ENCODE results near the gene HOMER1.

DNA sequence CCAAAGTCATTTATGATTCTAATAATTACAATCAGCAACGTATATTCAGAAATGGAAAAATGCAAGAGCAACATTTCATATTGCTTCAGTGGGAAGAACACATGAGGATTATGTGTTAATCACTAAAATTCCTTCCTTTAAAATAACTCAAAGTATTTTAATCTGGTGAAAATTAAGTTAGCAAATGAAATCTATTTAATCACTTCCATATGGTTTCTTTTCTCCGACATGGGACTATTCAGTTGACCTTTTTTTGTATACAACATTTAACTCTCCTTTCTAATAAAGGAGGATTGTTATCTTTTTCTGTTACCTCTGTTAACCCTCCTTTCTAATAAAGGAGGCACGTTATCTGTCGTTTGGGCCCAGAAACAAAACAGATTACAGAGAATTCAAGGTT, 59.9 kb downstream of the HOMER1 start:
- TF ChIP-seq, protein P1, sequence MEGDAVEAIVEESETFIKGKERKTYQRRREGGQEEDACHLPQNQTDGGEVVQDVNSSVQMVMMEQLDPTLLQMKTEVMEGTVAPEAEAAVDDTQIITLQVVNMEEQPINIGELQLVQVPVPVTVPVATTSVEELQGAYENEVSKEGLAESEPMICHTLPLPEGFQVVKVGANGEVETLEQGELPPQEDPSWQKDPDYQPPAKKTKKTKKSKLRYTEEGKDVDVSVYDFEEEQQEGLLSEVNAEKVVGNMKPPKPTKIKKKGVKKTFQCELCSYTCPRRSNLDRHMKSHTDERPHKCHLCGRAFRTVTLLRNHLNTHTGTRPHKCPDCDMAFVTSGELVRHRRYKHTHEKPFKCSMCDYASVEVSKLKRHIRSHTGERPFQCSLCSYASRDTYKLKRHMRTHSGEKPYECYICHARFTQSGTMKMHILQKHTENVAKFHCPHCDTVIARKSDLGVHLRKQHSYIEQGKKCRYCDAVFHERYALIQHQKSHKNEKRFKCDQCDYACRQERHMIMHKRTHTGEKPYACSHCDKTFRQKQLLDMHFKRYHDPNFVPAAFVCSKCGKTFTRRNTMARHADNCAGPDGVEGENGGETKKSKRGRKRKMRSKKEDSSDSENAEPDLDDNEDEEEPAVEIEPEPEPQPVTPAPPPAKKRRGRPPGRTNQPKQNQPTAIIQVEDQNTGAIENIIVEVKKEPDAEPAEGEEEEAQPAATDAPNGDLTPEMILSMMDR (IDR thresholded peaks at IDR 0.05; ENCODE audit: insufficient read depth, low read length, poor library complexity, severe bottlenecking): no peak
- TF ChIP-seq EZH2phosphoT487 (conservative IDR thresholded peaks at IDR 0.05; ENCODE audit: low read length): no peak

Data from SU-DHL-6 (cell line).